MM.1S (cell line): Measurements from ENCODE around the gene ZC3H8.
"Not testable (repeated sequence)": the region's sequence is repeated elsewhere in the genome, so short reads cannot be mapped to it uniquely, and the experiment has no call there.

ENCODE experiments used
- EZH2 ChIP-seq: fragments of 300-600 bp; sonication (generic); optimal IDR thresholded peaks from 2 replicates; pipeline ENCODE3; 2017; ENCODE audit warnings: low read depth, mild to moderate bottlenecking, antibody characterized with exemption, low read length, mixed read lengths
- EZH2phosphoT487 ChIP-seq: fragments of 300-600 bp; sonication (generic); IDR thresholded peaks from 2 replicates; pipeline ENCODE4 v1.6.1; 2018; ENCODE audit warnings: antibody characterized with exemption, low read length
- TF ChIP-seq, protein P1 (sequence below): fragments of 300-600 bp; sonication (generic); IDR thresholded peaks from 2 replicates; pipeline ENCODE4 v1.5.1; 2016; ENCODE audit warnings: antibody characterized with exemption, low read length, mixed read lengths

DNA sequence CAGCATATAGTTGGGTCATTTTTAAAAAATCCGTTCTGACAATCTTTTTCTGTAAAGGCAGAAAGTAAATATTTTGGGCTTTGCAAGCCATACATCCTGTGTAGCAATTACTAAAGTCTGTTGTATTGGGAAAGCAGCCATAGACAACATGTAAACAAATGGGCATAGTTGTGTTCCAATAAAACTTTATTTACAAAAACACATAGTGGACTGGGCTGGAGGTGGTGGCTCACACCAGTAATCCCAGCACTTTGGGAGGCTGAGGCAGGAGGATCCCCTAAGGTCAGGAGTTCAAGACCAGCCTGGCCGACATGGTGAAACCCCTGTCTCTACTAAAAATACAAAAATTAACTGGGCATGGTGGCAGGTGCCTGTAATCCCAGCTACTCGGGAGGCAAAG lies 46.9 kb downstream of the ZC3H8 start:
- TF ChIP-seq, protein P1, sequence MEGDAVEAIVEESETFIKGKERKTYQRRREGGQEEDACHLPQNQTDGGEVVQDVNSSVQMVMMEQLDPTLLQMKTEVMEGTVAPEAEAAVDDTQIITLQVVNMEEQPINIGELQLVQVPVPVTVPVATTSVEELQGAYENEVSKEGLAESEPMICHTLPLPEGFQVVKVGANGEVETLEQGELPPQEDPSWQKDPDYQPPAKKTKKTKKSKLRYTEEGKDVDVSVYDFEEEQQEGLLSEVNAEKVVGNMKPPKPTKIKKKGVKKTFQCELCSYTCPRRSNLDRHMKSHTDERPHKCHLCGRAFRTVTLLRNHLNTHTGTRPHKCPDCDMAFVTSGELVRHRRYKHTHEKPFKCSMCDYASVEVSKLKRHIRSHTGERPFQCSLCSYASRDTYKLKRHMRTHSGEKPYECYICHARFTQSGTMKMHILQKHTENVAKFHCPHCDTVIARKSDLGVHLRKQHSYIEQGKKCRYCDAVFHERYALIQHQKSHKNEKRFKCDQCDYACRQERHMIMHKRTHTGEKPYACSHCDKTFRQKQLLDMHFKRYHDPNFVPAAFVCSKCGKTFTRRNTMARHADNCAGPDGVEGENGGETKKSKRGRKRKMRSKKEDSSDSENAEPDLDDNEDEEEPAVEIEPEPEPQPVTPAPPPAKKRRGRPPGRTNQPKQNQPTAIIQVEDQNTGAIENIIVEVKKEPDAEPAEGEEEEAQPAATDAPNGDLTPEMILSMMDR = not testable (repeated sequence)
- TF ChIP-seq EZH2phosphoT487, EZH2: not testable (repeated sequence)
